Measurements from ENCODE around the gene PLD5. TPM values are rescaled to one million over a fixed set of nuclear protein-coding genes. Genes with fewer than 3 reads are reported as not detected.

Gene PLD5
- total RNA-seq, 1 donor: under 0.01 TPM

DNA sequence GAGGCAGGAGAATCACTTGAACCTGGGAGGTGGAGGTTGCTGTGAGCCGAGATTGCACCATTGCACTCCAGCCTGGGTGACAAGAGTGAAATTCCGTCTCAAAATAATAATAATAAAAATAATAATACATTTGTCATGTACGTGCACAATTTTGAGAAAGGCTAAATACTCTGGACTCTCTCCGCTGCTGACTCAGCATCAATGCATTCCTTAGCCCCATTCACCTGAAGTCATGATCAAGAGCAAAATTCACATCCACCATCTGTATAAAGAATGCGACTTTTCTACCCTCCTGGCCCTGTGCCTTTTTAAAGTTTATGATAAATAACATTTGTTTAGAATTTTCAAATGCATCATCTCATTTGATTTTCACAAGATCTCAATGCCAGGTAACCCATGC lies 490.1 kb downstream of the PLD5 start:
- Histone ChIP-seq H3K4me3 (ENCODE audit: low read length) (no peak overlapping the region), H3K9me3 (ENCODE audit: low read depth, low read length) (no peaks in the 10 kb centered on the region), H3K27me3 (ENCODE audit: insufficient read depth, low read length) (no peaks in the 10 kb centered on the region), H3K4me1 (ENCODE audit: insufficient read depth, low read length) (no peaks in the 10 kb centered on the region)

DNA sequence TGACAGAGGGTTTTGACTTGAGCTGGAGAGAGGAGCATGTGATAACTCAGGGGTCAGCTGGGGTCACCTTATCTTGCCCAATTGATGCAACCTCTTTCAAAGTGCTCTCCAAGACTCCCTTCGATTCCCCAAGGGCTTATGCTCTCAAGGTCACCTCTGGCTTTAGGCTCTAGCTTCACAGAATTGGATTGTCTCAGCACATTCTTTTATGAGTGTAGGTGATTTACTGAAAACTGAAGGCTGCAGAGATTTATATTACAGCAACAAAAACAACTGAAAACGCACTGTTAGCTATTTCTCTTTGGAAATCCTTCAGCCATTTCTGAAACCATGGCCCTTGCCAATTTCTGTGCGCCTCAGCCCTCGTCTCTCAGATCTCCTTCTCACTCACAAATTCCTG lies 491.1 kb downstream of the PLD5 start:
- Histone ChIP-seq H3K27me3 (ENCODE audit: insufficient read depth, low read length) (no peaks in the 10 kb centered on the region), H3K4me3 (ENCODE audit: low read length) (no peak overlapping the region), H3K9me3 (ENCODE audit: low read depth, low read length) (no peaks in the 10 kb centered on the region), H3K4me1 (ENCODE audit: insufficient read depth, low read length) (no peaks in the 10 kb centered on the region)

Measured in mononuclear cell (primary cell).